ENCODE data around the gene ZNF382. TPM values are rescaled to one million over a fixed set of nuclear protein-coding genes. Genes with fewer than 3 reads are reported as not detected.

ZNF382 gene
- total RNA-seq, 2 experiments from 2014 or later, result 10.1 to 10.8 TPM

- no peak for ATAC-seq
- Mint-ChIP-seq H3K27ac (no peak overlapping the region), H3K4me1 (ENCODE audit: low read depth) (no peaks in the 10 kb centered on the region), H3K9me3 (peaks cover 39% of the 10 kb centered on the region), H3K27me3 (no peaks in the 10 kb centered on the region), H3K4me3 (no peak overlapping the region), H3K36me3 (ENCODE audit: low read depth) (peaks cover 62% of the 10 kb centered on the region)
- POLR2A ChIA-PET, result no interaction called here
- CTCF ChIA-PET, result no interaction called here
- no peak for TF ChIP-seq CTCF (IDR thresholded peaks at IDR 0.05)
- no peak for DNase-seq
- intact Hi-C loops (cut with micrococcal nuclease), result no loop called here
These were observed 41.6 kb downstream of the ZNF382 start for GRCh38 chr19:36646746-36647145.

DNA sequence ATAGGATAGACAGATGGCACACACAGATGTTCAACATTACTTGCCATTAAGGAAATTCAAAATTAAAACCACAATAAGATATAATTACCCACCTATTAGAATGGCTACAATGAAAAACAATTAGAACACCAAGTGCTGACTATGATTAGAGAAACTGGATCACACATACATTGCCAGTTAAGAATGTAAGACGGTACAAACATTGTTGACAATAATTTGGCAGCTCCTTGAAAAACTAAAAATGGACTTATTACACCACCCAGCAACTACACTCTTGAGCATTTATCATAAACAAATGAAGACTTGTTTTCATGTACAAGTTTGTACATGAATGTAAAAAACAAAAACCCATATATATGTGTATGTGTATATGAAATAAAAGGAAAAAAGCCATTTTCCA, 47.8 kb downstream of the ZNF382 start:
- no peaks in the 10 kb centered on the region for H3K4me1 Mint-ChIP-seq (ENCODE audit: low read depth)
- ChIA-PET POLR2A (no interaction called here), CTCF (no interaction called here)
- H3K27me3 Mint-ChIP-seq, result no peaks in the 10 kb centered on the region
- H3K36me3 Mint-ChIP-seq (ENCODE audit: low read depth), result peaks cover 72% of the 10 kb centered on the region
- ATAC-seq (no peak), DNase-seq (no peak)
- peaks cover 46% of the 10 kb centered on the region for H3K9me3 Mint-ChIP-seq
- intact Hi-C loops (cut with micrococcal nuclease), result no loop called here
- no peak overlapping the region for H3K4me3 Mint-ChIP-seq
- no peak for TF ChIP-seq CTCF (IDR thresholded peaks at IDR 0.05)
- H3K27ac Mint-ChIP-seq, result no peak overlapping the region

DNA sequence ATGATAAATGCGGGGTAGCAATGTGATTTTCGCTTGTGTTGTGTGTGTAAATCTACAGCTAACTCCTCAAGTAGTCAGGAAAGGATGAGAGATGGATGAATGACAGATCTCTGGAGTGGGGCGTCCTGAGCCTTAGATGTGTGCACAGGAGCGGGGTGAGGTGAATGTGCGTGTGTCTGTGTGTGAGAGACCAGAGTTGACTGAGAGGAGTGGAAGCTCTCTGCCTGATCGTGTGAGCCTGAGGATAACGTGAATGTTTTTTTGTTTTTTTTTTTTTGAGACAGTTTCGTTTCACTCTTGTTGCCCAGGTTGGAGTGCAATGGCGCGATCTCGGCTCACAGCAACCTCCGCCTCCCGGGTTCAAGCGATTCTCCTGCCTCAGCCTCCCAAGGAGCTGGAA, 60.7 kb downstream of the ZNF382 start:
- Mint-ChIP-seq H3K27ac (peak overlapping the region; percentile 97), H3K9me3 (peaks cover 38% of the 10 kb centered on the region), H3K27me3 (no peaks in the 10 kb centered on the region), H3K36me3 (ENCODE audit: low read depth) (peaks cover 67% of the 10 kb centered on the region), H3K4me1 (ENCODE audit: low read depth) (peaks cover 28% of the 10 kb centered on the region), H3K4me3 (peak overlapping the region; percentile 100)
- ChIA-PET CTCF (no interaction called here), POLR2A (interaction anchor here (0.6 to 3.0 kb wide), 5 partner anchors 21 to 551 kb away, joined by 3 to 12 read pairs (median 5); partner anchors contain the start of genes TBCB, ZNF382 and ZNF567)
- ATAC-seq, result no peak
- no peak for DNase-seq
- TF ChIP-seq CTCF (IDR thresholded peaks at IDR 0.05), result no peak
- intact Hi-C loops (cut with micrococcal nuclease), result no loop called here

DNA sequence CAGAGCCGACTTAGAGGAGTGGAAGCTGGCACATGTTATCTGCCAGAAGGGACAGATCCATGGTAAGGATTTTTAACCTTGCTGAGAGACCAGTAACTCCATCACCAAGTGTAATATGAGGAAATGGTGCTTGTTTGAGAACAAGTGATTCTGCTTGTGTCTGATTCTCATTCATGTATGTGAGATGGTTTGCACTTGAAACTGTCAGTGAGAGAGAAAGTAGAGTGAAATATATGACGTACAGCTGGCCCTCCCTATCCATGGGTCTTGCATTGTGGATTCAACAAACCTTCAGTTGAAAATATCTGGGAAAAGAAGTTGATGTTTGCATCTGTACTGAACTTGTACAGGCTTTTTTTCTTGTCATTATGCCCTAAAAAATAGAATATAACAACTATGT, 63.5 kb downstream of the ZNF382 start:
- Mint-ChIP-seq H3K36me3 (ENCODE audit: low read depth) (peaks cover 72% of the 10 kb centered on the region), H3K27ac (no peak overlapping the region), H3K4me3 (peak overlapping the region; percentile 48), H3K27me3 (no peaks in the 10 kb centered on the region), H3K4me1 (ENCODE audit: low read depth) (peaks cover 28% of the 10 kb centered on the region), H3K9me3 (peaks cover 50% of the 10 kb centered on the region)
- intact Hi-C loops (cut with micrococcal nuclease), result no loop called here
- ATAC-seq, result no peak
- POLR2A ChIA-PET, result no interaction called here
- CTCF ChIA-PET, result no interaction called here
- TF ChIP-seq CTCF (IDR thresholded peaks at IDR 0.05), result no peak
- no peak for DNase-seq

DNA sequence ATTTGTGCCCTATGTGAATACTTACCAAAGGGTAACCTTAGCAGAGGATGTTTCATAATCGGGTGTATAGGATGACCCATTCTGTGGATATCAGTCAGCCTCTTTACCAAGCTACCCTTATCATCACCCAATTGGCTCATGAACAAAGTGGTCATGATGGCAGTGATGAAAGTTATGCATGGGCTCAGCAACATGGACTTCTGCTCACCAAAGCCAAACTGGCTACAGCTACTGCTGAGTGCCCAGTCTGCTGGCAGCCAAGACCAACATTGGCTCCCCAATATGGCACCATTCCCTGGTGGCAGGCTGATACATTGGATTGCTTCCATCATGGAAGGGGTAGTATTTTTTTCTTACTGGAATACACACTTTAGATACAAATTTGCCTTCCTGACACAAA, 67.3 kb downstream of the ZNF382 start:
- Mint-ChIP-seq H3K36me3 (ENCODE audit: low read depth) (peaks cover 54% of the 10 kb centered on the region), H3K27me3 (no peaks in the 10 kb centered on the region), H3K4me1 (ENCODE audit: low read depth) (peaks cover 14% of the 10 kb centered on the region), H3K9me3 (peaks cover 41% of the 10 kb centered on the region), H3K4me3 (no peak overlapping the region), H3K27ac (no peak overlapping the region)
- CTCF ChIA-PET, result no interaction called here
- intact Hi-C loops (cut with micrococcal nuclease), result no loop called here
- POLR2A ChIA-PET, result no interaction called here
- TF ChIP-seq CTCF (IDR thresholded peaks at IDR 0.05), result no peak
- DNase-seq (no peak), ATAC-seq (no peak)

Data from activated CD8-positive, alpha-beta T cell treated with anti-CD3 and anti-CD28 coated beads for 36 hours (primary cell).